Thyroid gland (tissue), 4 donors: ENCODE data around the gene CCDC88C.

Experiments
- POLR2A ChIP-seq, 2 donors: fragments of 450-650 bp; IDR thresholded peaks; one replicate each; pipeline ENCODE4 v1.6.1; 2017; ENCODE audit warnings: antibody characterized with exemption in 2 of 2, mild to moderate bottlenecking in 2 of 2, moderate library complexity in 1 of 2
- TF ChIP-seq, protein P1 (sequence below), 6 experiments: fragments of 200-600 bp in 3 of 6; fragments of 450-650 bp in 3 of 6; sonication (generic) in 3 of 6; IDR thresholded peaks; one replicate each; pipeline ENCODE4 v1.5.1; 2016 to 2019; ENCODE audit warnings: antibody characterized with exemption in 6 of 6, mild to moderate bottlenecking in 2 of 6, inconsistent platforms in 1 of 6, moderate library complexity in 1 of 6

DNA sequence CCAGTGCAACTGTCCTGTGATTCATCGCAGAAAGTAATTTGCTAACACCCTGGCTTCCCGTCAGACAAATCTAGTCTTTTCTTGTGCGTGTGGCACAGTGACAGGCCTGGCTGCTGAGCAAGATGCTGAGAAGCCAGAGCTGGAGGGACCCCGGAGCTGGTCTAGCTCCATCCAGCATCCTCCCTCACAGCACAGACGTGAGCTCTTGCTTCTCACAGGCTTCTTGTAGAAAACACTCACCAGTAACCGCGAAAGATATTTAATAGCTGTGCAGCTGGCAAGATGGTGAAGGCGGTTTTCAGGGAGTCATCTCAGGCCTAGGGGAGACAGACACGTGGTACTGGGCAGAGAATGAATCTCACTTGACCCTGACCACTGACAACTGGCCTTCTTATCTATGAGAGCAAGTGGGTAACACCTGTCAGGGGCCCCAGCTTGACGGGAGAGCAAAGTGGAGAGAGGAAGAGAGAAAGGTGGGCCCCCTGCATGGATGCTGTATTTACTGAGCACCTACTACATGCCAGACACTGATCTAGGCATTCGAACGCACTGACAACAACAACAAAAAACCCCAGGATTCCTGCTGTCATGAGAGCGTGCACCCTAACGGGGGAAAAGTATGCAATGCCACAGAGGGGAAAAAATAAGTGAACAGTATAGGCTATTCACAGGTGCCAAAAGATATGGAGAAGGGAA is 63.3 kb downstream of the CCDC88C start:
- TF ChIP-seq, protein P1, sequence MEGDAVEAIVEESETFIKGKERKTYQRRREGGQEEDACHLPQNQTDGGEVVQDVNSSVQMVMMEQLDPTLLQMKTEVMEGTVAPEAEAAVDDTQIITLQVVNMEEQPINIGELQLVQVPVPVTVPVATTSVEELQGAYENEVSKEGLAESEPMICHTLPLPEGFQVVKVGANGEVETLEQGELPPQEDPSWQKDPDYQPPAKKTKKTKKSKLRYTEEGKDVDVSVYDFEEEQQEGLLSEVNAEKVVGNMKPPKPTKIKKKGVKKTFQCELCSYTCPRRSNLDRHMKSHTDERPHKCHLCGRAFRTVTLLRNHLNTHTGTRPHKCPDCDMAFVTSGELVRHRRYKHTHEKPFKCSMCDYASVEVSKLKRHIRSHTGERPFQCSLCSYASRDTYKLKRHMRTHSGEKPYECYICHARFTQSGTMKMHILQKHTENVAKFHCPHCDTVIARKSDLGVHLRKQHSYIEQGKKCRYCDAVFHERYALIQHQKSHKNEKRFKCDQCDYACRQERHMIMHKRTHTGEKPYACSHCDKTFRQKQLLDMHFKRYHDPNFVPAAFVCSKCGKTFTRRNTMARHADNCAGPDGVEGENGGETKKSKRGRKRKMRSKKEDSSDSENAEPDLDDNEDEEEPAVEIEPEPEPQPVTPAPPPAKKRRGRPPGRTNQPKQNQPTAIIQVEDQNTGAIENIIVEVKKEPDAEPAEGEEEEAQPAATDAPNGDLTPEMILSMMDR (IDR thresholded peaks at IDR 0.05), result no peak
- TF ChIP-seq POLR2A (IDR thresholded peaks at IDR 0.05), result no peak
